Large intestine (tissue), 12 donors: ENCODE data around the gene LGALS9B. TPM values are rescaled to one million over a fixed set of nuclear protein-coding genes. Genes with fewer than 3 reads are reported as not detected.
"Not testable (repeated sequence)": the region's sequence is repeated elsewhere in the genome, so short reads cannot be mapped to it uniquely, and the experiment has no call there.

Experiments used
- DNase-seq, 2 donors: peaks; one replicate each; pipeline versions ENCODE4 v3.0.0 to v3.0.0-alpha.2; 2013
- H3K27ac ChIP-seq: one replicate; pipeline ENCODE4 v1.5.1; 2013; ENCODE audit warnings: low read length
- H3K27me3 ChIP-seq: 2 replicates; pipeline ENCODE4 v1.6.1; 2013; ENCODE audit warnings: low read length; ENCODE audit not compliant: control insufficient read depth, insufficient read depth
- H3K36me3 ChIP-seq: 2 replicates; pipeline ENCODE4 v1.6.1; 2013; ENCODE audit warnings: low read length; ENCODE audit not compliant: control insufficient read depth, insufficient read depth
- H3K4me1 ChIP-seq: one replicate; pipeline ENCODE4 v1.6.1; 2013; ENCODE audit warnings: low read length; ENCODE audit not compliant: control insufficient read depth, insufficient read depth
- H3K4me3 ChIP-seq: one replicate; pipeline ENCODE4 v1.5.1; 2013; ENCODE audit warnings: low read length
- H3K9me3 ChIP-seq: one replicate; pipeline ENCODE4 v1.6.1; 2013; ENCODE audit warnings: mild to moderate bottlenecking, low read depth, low read length, moderate library complexity; ENCODE audit not compliant: control insufficient read depth
- WGBS: methylation state at CpG from one replicate; pipeline ENCODE4 v1.1.5; 2013; ENCODE audit warnings: low lambda C conversion rate; ENCODE audit not compliant: insufficient coverage; 5-methylcytosine and 5-hydroxymethylcytosine counted together
- long read RNA-seq, 11 donors: transcript quantifications; one replicate each; lab custom pipeline, GENCODE V29; 2026
- polyA plus RNA-seq: library from polyadenylated mRNA; unstranded; fragments of 120-200 nt; gene quantifications from one replicate; pipeline ENCODE4 v1.2.1, GENCODE V29; 2013

LGALS9B gene
- polyA plus RNA-seq: 0.54 TPM
- long read RNA-seq, donor 1, partial matches to known transcripts: 0 of 1 reads
- long read RNA-seq, donor 1, other reads (novel, unspliced or antisense): 0 of 1 reads
- long read RNA-seq, donor 2: 0 reads
- long read RNA-seq, donor 3: 0 reads
- long read RNA-seq, donor 4: 0 reads
- long read RNA-seq, donor 5, partial matches to known transcripts: 0 of 1 reads
- long read RNA-seq, donor 5, other reads (novel, unspliced or antisense): 0 of 1 reads
- long read RNA-seq, donor 6: 0 reads
- long read RNA-seq, donor 7: 0 reads
- long read RNA-seq, donor 8: 0 reads
- long read RNA-seq, donor 9: 0 reads
- long read RNA-seq, donor 10: 0 reads
- long read RNA-seq, donor 11: 0 reads

DNA sequence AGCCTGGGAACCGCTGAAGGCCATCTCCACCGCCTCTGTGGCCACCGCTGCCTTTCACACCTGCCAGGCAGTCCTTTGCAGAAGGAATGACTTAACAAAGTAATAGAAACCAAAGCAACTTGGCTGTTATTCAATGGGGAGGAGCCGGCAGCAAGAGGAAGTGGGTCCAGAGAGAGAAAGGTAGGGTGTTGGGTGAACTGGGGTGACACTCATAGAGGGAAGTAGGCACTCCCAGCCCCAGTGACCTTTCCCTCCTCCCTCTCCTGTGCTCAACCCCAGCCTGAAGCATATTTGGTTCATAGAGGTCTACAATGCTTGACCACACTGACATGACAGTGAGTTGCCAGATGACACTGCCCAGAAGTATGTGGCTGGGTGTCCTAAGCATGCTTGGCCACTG lies at the start of gene LGALS9B:
Gene LGALS9B, minus strand, starts transcription at position 93 of the 400 bp plus-strand sequence. Its CDS starts 69 bp downstream, at position 24.
- not testable (repeated sequence) for H3K27ac ChIP-seq, DNase-seq, H3K27me3 ChIP-seq, H3K9me3 ChIP-seq, H3K4me3 ChIP-seq, H3K36me3 ChIP-seq, H3K4me1 ChIP-seq
- no CpG with 5 or more reads among the region's 4 CpGs for WGBS

- H3K4me3 ChIP-seq, H3K36me3 ChIP-seq, H3K9me3 ChIP-seq, H3K27me3 ChIP-seq, H3K4me1 ChIP-seq, H3K27ac ChIP-seq, DNase-seq: not testable (repeated sequence)
- no CpG with 5 or more reads among the region's 17 CpGs for WGBS
Measured at GRCh38 chr17:20516986-20517385, 49.6 kb upstream of the LGALS9B start.

DNA sequence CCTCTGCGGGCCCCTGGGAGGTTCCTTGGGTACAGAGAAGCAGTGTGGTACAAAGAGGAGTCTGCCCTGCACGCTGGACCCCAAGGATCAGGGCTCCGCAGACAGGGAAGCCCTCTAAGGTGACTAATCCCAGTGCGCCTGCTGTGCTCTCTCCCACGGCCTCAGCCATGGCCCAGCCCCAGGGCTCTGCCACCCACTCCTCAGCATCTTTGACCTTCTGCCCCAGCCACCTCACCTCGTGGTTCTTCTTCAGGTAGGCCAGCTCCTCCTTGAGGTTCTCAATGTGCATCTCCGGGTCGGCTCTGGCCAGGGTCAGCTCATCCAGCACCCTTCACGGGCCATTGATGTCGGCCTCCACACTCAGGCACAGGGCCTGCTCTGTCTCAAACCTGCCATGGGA lies 47.8 kb upstream of the LGALS9B start:
- WGBS: no CpG with 5 or more reads among the region's 10 CpGs
- H3K36me3 ChIP-seq, H3K27ac ChIP-seq, H3K9me3 ChIP-seq, H3K4me3 ChIP-seq, H3K4me1 ChIP-seq, H3K27me3 ChIP-seq, DNase-seq: not testable (repeated sequence)

GRCh38 chr17:20513539-20513938 lies 46.2 kb upstream of the LGALS9B start:
- WGBS: no CpG with 5 or more reads among the region's 9 CpGs
- not testable (repeated sequence) for H3K27me3 ChIP-seq, H3K4me3 ChIP-seq, H3K36me3 ChIP-seq, DNase-seq, H3K4me1 ChIP-seq, H3K27ac ChIP-seq, H3K9me3 ChIP-seq

DNA sequence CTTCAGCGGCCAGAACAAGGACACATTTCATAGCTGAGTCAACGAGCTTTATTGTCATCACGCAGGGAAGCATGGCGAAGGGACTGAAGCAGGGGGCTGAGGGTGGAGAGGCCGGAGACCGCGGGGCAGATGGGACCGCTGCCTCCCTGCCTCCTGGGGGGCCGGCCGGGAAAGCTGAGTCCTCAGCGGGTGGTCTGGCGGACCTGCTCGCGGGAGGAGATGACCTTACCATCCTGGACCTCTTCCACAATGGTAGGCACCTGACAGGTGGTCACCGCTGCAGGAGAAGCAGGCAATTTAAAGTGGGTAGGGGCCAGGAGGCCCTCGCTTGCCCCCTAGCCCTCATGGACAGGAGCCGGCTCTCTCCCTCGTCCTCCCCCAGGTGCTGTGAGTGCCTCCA lies 45.0 kb upstream of the LGALS9B start:
- not testable (repeated sequence) for H3K4me1 ChIP-seq, H3K4me3 ChIP-seq, H3K36me3 ChIP-seq, DNase-seq, H3K27ac ChIP-seq, H3K27me3 ChIP-seq, H3K9me3 ChIP-seq
- no CpG with 5 or more reads among the region's 18 CpGs for WGBS

DNA sequence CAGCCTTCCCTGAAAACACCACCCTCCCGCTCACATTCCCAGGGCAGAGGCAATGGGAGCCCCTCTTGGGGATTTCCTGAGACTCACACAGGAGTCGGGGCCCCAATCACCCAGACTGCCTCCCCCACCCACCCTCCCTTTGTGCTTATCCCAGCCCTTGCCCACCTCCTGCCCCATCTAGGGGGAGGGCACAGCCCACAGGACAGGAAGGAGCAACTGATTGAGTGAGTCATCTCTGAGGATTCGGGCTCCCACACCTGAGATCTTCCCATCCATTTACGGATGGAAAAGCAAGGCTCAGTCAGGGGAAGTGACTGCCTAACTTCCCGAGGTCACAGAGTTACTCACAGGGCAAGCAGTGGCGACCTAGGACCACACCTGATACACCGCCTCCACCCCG lies 44.4 kb upstream of the LGALS9B start:
- no CpG with 5 or more reads among the region's 8 CpGs for WGBS
- H3K36me3 ChIP-seq, H3K4me1 ChIP-seq, H3K9me3 ChIP-seq, H3K4me3 ChIP-seq, H3K27me3 ChIP-seq, DNase-seq, H3K27ac ChIP-seq: not testable (repeated sequence)

- not testable (repeated sequence) for H3K4me3 ChIP-seq, DNase-seq, H3K4me1 ChIP-seq, H3K36me3 ChIP-seq, H3K27ac ChIP-seq, H3K9me3 ChIP-seq, H3K27me3 ChIP-seq
- WGBS: no CpG with 5 or more reads among the region's 16 CpGs
Measured at GRCh38 chr17:20505333-20505732, 38.0 kb upstream of the LGALS9B start.

GRCh38 chr17:20504388-20505066 lies 37.2 kb upstream of the LGALS9B start:
- WGBS: no CpG with 5 or more reads among the region's 11 CpGs

DNA sequence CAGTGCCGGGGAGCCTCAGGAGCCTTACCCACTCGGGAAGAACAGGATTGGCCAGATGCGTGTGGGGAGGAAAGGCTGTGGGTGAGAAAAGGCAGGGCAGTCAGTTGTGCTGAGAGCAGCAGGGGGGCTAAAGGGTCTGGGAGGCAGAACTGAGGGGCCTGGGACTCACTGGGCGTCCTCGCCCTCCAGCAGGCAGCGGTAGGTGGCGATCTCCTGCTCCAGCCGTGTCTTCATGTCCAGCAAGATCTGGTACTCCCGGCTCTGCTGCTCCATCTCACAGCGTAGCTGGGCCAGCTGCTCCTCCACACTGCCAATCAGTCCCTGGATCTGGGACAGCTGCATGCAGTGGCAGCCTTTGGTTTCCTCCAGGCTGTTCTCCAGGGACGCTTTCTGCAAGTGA lies 34.6 kb upstream of the LGALS9B start:
- no CpG with 5 or more reads among the region's 11 CpGs for WGBS
- H3K36me3 ChIP-seq, H3K9me3 ChIP-seq, H3K27ac ChIP-seq, DNase-seq, H3K4me3 ChIP-seq, H3K4me1 ChIP-seq, H3K27me3 ChIP-seq: not testable (repeated sequence)

More at GRCh38 chr17:20504388-20505066, 37.2 kb upstream of the LGALS9B start:
- not testable (repeated sequence) for H3K27ac ChIP-seq, H3K27me3 ChIP-seq, DNase-seq, H3K9me3 ChIP-seq, H3K4me3 ChIP-seq, H3K36me3 ChIP-seq, H3K4me1 ChIP-seq

DNA sequence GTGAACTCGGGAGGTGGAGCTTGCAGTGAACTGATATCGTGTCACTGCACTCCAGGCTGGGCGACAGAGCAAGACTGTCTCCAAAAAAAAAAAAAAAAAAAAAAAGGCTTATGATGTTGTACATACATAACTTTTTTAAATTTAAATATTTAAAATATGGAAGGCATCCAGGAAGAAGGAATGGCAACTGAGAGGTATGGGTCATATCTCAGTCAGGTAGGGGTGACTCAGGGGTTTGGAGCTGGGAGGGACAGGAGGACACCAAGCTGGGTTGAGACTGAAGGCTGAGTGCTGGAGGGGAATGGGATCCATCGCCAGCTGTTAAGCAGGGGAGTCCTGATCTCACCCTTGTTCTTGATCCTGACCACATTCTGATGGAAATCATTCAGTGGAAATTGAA lies 33.0 kb upstream of the LGALS9B start:
- H3K36me3 ChIP-seq, H3K27me3 ChIP-seq, H3K4me3 ChIP-seq, H3K4me1 ChIP-seq, H3K9me3 ChIP-seq, H3K27ac ChIP-seq, DNase-seq: not testable (repeated sequence)
- WGBS: no CpG with 5 or more reads among the region's 4 CpGs

- H3K27ac ChIP-seq, H3K27me3 ChIP-seq, H3K4me1 ChIP-seq, H3K4me3 ChIP-seq, DNase-seq, H3K9me3 ChIP-seq, H3K36me3 ChIP-seq: not testable (repeated sequence)
- WGBS: no CpG with 5 or more reads among the region's 5 CpGs
Measured at GRCh38 chr17:20495420-20495819, 28.1 kb upstream of the LGALS9B start.
